Ovary (tissue), 3 donors: Measurements from ENCODE around the gene MAST3.

ENCODE experiments used
- CTCF ChIP-seq, 3 donors: fragments of 450-650 bp in 2 of 3; fragments of 200-600 bp in 1 of 3; IDR thresholded peaks; one replicate each; pipeline versions ENCODE4 v1.5.1 to v1.8.0; 2016 to 2022; ENCODE audit warnings: antibody characterized with exemption in 3 of 3, mild to moderate bottlenecking in 1 of 3
- EP300 ChIP-seq: sonication (generic); formaldehyde crosslinking; IDR thresholded peaks from one replicate; pipeline ENCODE4 v1.6.1; 2017; ENCODE audit warnings: antibody characterized with exemption
- POLR2A ChIP-seq: fragments of 450-650 bp; IDR thresholded peaks from one replicate; pipeline ENCODE4 v1.6.1; 2017; ENCODE audit warnings: antibody characterized with exemption, mild to moderate bottlenecking, moderate library complexity
- donor health status: DM: no; HTN: no; CAD: no.

DNA sequence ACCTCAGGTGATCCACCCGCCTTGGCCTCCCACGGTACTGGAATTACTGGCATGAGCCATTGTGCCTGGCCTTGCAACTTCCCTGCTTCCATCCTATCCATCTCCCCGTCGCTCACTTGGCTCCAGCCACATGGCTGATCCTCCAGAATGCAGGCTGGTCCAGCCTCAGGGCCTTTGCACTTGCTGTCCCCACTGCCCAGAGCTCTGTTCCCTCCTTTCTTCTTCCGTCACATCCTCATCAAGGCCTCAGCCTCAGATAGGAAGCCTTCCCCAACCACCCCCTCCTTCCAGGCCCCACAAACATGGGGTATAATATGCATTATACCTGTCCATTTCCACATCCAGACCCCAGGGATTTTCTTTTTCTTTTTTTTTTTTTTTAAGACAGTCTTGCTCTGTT lies 16.2 kb downstream of the MAST3 start:
- TF ChIP-seq CTCF (IDR thresholded peaks at IDR 0.05) (no peak), POLR2A (no peak), EP300 (no peak)
